H1 (cell line): ENCODE data around the gene PNLIPRP1. TPM values are rescaled to one million over a fixed set of nuclear protein-coding genes. Genes with fewer than 3 reads are reported as not detected.

ENCODE experiments used
- CTCF ChIA-PET: fragments of 300-600 bp; sonication (Branson Sonifier 250); formaldehyde crosslinking; loops from one replicate; lab custom pipeline; 2021; ENCODE audit not compliant: partially characterized antibody; lab: Charles Lee
- POLR2A ChIA-PET: fragments of 300-600 bp; sonication (Branson Sonifier 250); formaldehyde crosslinking; loops from one replicate; lab custom pipeline; 2021; ENCODE audit warnings: inconsistent platforms; ENCODE audit not compliant: partially characterized antibody; lab: Charles Lee
- DNase-seq, 2 experiments: peaks; one replicate each; pipeline versions ENCODE4 v3.0.0 to v3.0.0-alpha.2; 2010 to 2022; ENCODE audit warnings: low spot score in 2 of 2, low read depth in 1 of 2, mixed read lengths in 1 of 2
- FAIRE-seq: peaks from 2 replicates; lab custom pipeline; 2011; peaks lifted over from hg19 to GRCh38; lab: Jason Lieb, UNC
- H2AFZ ChIP-seq: 2 replicates; pipeline ENCODE4 v1.8.1; 2012; ENCODE audit warnings: low read length, inconsistent platforms
- H2AK5ac ChIP-seq: 2 replicates; pipeline ENCODE4 v1.6.1; 2013; ENCODE audit warnings: low read depth, low read length
- H2BK120ac ChIP-seq: replicated peaks from 2 replicates; pipeline ENCODE3; 2013; ENCODE audit warnings: low read depth, low read length, inconsistent platforms
- H2BK12ac ChIP-seq: 2 replicates; pipeline ENCODE4 v1.6.1; 2013; ENCODE audit warnings: low read depth, low read length
- H2BK15ac ChIP-seq: 2 replicates; pipeline ENCODE4 v1.6.1; 2013; ENCODE audit warnings: low read length
- H2BK20ac ChIP-seq: 2 replicates; pipeline ENCODE4 v1.6.1; 2013; ENCODE audit warnings: low read length
- H2BK5ac ChIP-seq: 2 replicates; pipeline ENCODE4 v1.6.1; 2013; ENCODE audit warnings: low read depth, low read length
- H3K14ac ChIP-seq: 2 replicates; pipeline ENCODE4 v1.6.1; 2013; ENCODE audit warnings: inconsistent platforms; ENCODE audit not compliant: insufficient read length
- H3K18ac ChIP-seq: 2 replicates; pipeline ENCODE4 v1.6.1; 2013; ENCODE audit warnings: low read length; ENCODE audit errors: extremely low read depth
- H3K23ac ChIP-seq: 2 replicates; pipeline ENCODE4 v1.6.1; 2013; ENCODE audit warnings: inconsistent platforms; ENCODE audit not compliant: insufficient read length
- H3K23me2 ChIP-seq: 2 replicates; pipeline ENCODE4 v1.6.1; 2013; ENCODE audit warnings: low read depth, low read length
- H3K27ac ChIP-seq: 2 replicates; pipeline ENCODE4 v1.6.1; 2011; ENCODE audit warnings: low read depth, low read length, inconsistent platforms
- H3K27me3 ChIP-seq, 4 experiments: replicated peaks in 1 of 4; 1 replicate in 1 of 4; 2 replicates in 3 of 4; pipeline versions ENCODE4 v1.6.1 to v1.8.1; 2011 to 2013; ENCODE audit warnings: low read length in 3 of 4, mild to moderate bottlenecking in 3 of 4, inconsistent platforms in 2 of 4, mixed read lengths in 2 of 4, moderate library complexity in 1 of 4; ENCODE audit not compliant: control insufficient read depth in 3 of 4, insufficient read depth in 3 of 4; ENCODE audit errors: extremely low read depth in 1 of 4
- H3K36me3 ChIP-seq, 4 experiments: 2 replicates each; pipeline versions ENCODE4 v1.6.1 to v1.8.1; 2011 to 2013; ENCODE audit warnings: mild to moderate bottlenecking in 4 of 4, low read length in 3 of 4, moderate library complexity in 2 of 4, control low read depth in 1 of 4, inconsistent platforms in 1 of 4; ENCODE audit not compliant: insufficient read depth in 4 of 4, control insufficient read depth in 2 of 4
- H3K4ac ChIP-seq: replicated peaks from 2 replicates; pipeline ENCODE3; 2013; ENCODE audit warnings: low read length, low read depth, mixed read lengths, inconsistent platforms; ENCODE audit not compliant: insufficient read length
- H3K4me1 ChIP-seq, 4 experiments: replicated peaks in 1 of 4; 1 replicate in 1 of 4; 2 replicates in 3 of 4; pipeline versions ENCODE4 v1.6.1 to v1.8.1; 2011 to 2013; ENCODE audit warnings: low read length in 3 of 4, inconsistent platforms in 2 of 4, mixed read lengths in 1 of 4; ENCODE audit not compliant: insufficient read depth in 4 of 4, control insufficient read depth in 3 of 4
- H3K4me2 ChIP-seq, 2 experiments: 2 replicates each; pipeline versions ENCODE4 v1.6.1 to v1.8.1; 2011 to 2013; ENCODE audit warnings: low read depth in 2 of 2, low read length in 2 of 2, control low read depth in 1 of 2, inconsistent platforms in 1 of 2, mild to moderate bottlenecking in 1 of 2; ENCODE audit not compliant: insufficient read depth in 1 of 2
- H3K4me3 ChIP-seq, 4 experiments: fragments of 200-600, 300-600 bp in 1 of 4; sonication (generic), shearing (Covaris generic), sonication (Bioruptor Twin) in 1 of 4; 2 replicates each; pipeline versions ENCODE4 v1.5.1 to v1.8.1; 2011 to 2016; ENCODE audit warnings: low read length in 4 of 4, low read depth in 3 of 4, control low read depth in 2 of 4, inconsistent platforms in 2 of 4, mild to moderate bottlenecking in 2 of 4, mixed read lengths in 1 of 4, moderate library complexity in 1 of 4; ENCODE audit not compliant: insufficient read depth in 2 of 4; ENCODE audit errors: extremely low read depth in 1 of 4
- H3K56ac ChIP-seq: replicated peaks from 2 replicates; pipeline ENCODE3; 2013; ENCODE audit warnings: low read depth, mild to moderate bottlenecking, mixed read lengths, low read length, inconsistent platforms; ENCODE audit not compliant: insufficient read length
- H3K79me1 ChIP-seq: 2 replicates; pipeline ENCODE4 v1.6.1; 2013; ENCODE audit warnings: low read depth, low read length, control low read depth
- H3K79me2 ChIP-seq, 2 experiments: 2 replicates each; pipeline versions ENCODE4 v1.6.1 to v1.8.1; 2012 to 2013; ENCODE audit warnings: low read length in 2 of 2, mild to moderate bottlenecking in 2 of 2, inconsistent platforms in 1 of 2; ENCODE audit not compliant: insufficient read depth in 2 of 2, control insufficient read depth in 1 of 2
- H3K9ac ChIP-seq, 4 experiments: replicated peaks in 1 of 4; 1 replicate in 1 of 4; 2 replicates in 3 of 4; pipeline versions ENCODE4 v1.6.1 to v1.8.1; 2011 to 2013; ENCODE audit warnings: low read depth in 3 of 4, low read length in 3 of 4, control low read depth in 2 of 4, mild to moderate bottlenecking in 2 of 4, moderate library complexity in 2 of 4, inconsistent platforms in 1 of 4; ENCODE audit errors: extremely low read depth in 1 of 4
- H3K9me3 ChIP-seq, 2 experiments: 2 replicates each; pipeline versions ENCODE4 v1.6.1 to v1.8.1; 2012 to 2013; ENCODE audit warnings: mild to moderate bottlenecking in 2 of 2, moderate library complexity in 2 of 2, control low read depth in 1 of 2, inconsistent platforms in 1 of 2, low read depth in 1 of 2, low read length in 1 of 2, mixed read lengths in 1 of 2; ENCODE audit not compliant: insufficient read depth in 2 of 2
- H4K20me1 ChIP-seq, 2 experiments: replicated peaks in 1 of 2; 2 replicates each; pipeline versions ENCODE3 to v1.8.1; 2011 to 2013; ENCODE audit warnings: inconsistent platforms in 2 of 2, low read length in 2 of 2, mild to moderate bottlenecking in 1 of 2; ENCODE audit not compliant: insufficient read depth in 2 of 2, control insufficient read depth in 1 of 2
- H4K5ac ChIP-seq: 2 replicates; pipeline ENCODE4 v1.6.1; 2013; ENCODE audit warnings: low read length, low read depth, mixed read lengths, inconsistent platforms; ENCODE audit not compliant: insufficient read length
- H4K8ac ChIP-seq: 2 replicates; pipeline ENCODE4 v1.8.0; 2013; ENCODE audit warnings: mild to moderate bottlenecking, moderate library complexity, low read length, inconsistent platforms; ENCODE audit not compliant: insufficient read depth; ENCODE audit errors: extremely low read depth
- H4K91ac ChIP-seq: replicated peaks from 2 replicates; pipeline ENCODE3; 2013; ENCODE audit warnings: low read length, mixed read lengths, inconsistent platforms; ENCODE audit not compliant: insufficient read length
- ATF3 ChIP-seq: IDR thresholded peaks from 2 replicates; pipeline ENCODE4 v1.6.1; 2011; ENCODE audit warnings: low read depth, mild to moderate bottlenecking, low read length; ENCODE audit not compliant: insufficient read depth
- BRCA1 ChIP-seq: IDR thresholded peaks from 2 replicates; pipeline ENCODE4 v1.6.1; 2012; ENCODE audit warnings: low read depth, low read length, improper control_type of control experiment
- CBX8 ChIP-seq: fragments of 300-800, 300-1000 bp; sonication (generic); IDR thresholded peaks from 2 replicates; pipeline ENCODE4 v1.7.1; 2016; ENCODE audit warnings: low read depth, low read length, borderline replicate concordance
- CHD2 ChIP-seq: IDR thresholded peaks from 2 replicates; pipeline ENCODE4 v1.6.1; 2012; ENCODE audit warnings: low read length, improper control_type of control experiment
- EGR1 ChIP-seq: IDR thresholded peaks from 2 replicates; pipeline ENCODE4 v1.6.1; 2011; ENCODE audit warnings: low read depth, low read length, borderline replicate concordance
- EP300 ChIP-seq, 2 experiments: IDR thresholded peaks; 1 replicate in 1 of 2; 2 replicates in 1 of 2; pipeline ENCODE4 v1.6.1; 2011 to 2012; ENCODE audit warnings: low read depth in 2 of 2, low read length in 2 of 2, mild to moderate bottlenecking in 2 of 2, borderline replicate concordance in 1 of 2, inconsistent platforms in 1 of 2, moderate library complexity in 1 of 2
- EZH2 ChIP-seq: fragments of 200-600 bp; sonication (generic); IDR thresholded peaks from 2 replicates; pipeline ENCODE4 v1.7.1; 2012; ENCODE audit warnings: low read depth, mild to moderate bottlenecking, moderate library complexity, low read length, inconsistent platforms; ENCODE audit not compliant: severe bottlenecking
- KDM4A ChIP-seq: IDR thresholded peaks from one replicate; pipeline ENCODE4 v1.7.1; 2012; ENCODE audit warnings: low read depth, mild to moderate bottlenecking, moderate library complexity, low read length, inconsistent platforms; ENCODE audit not compliant: severe bottlenecking
- NANOG ChIP-seq: IDR thresholded peaks from 2 replicates; pipeline ENCODE4 v1.6.1; 2011; ENCODE audit warnings: low read length, low read depth, mild to moderate bottlenecking, inconsistent platforms; ENCODE audit not compliant: insufficient read depth, poor library complexity, severe bottlenecking
- POU5F1 ChIP-seq: IDR thresholded peaks from 2 replicates; pipeline ENCODE4 v1.6.1; 2011; ENCODE audit warnings: low read depth, mild to moderate bottlenecking, low read length, moderate library complexity
- SP1 ChIP-seq: IDR thresholded peaks from 2 replicates; pipeline ENCODE4 v1.6.1; 2011; ENCODE audit warnings: low read depth, low read length
- TAF1 ChIP-seq: IDR thresholded peaks from 2 replicates; pipeline ENCODE4 v1.6.1; 2011; ENCODE audit warnings: mild to moderate bottlenecking, low read depth, low read length
- ZNF274 ChIP-seq: IDR thresholded peaks from 2 replicates; pipeline ENCODE4 v1.7.0; 2012; ENCODE audit warnings: low read length, borderline replicate concordance; ENCODE audit errors: extremely low read depth
- WGBS, 2 experiments: shearing (Covaris generic) in 1 of 2; methylation state at CpG; one replicate each; pipeline versions ENCODE4 v1.1.6 to v1.1.7; 2013 to 2015; ENCODE audit warnings: low lambda C conversion rate in 2 of 2, mixed read lengths in 2 of 2, inconsistent platforms in 1 of 2, low coverage in 1 of 2, missing lambda C conversion rate in 1 of 2; ENCODE audit not compliant: insufficient replicate concordance in 2 of 2, insufficient coverage in 1 of 2, insufficient read length in 1 of 2; ENCODE audit errors: extremely low coverage in 1 of 2, missing lambda C conversion rate in 1 of 2; 5-methylcytosine and 5-hydroxymethylcytosine counted together
- polyA plus RNA-seq, 7 experiments: library from polyadenylated mRNA; depleted of rRNA in 3 of 7; stranded (reverse) in 5 of 7; unstranded in 2 of 7; fragments of >200 nt in 5 of 7; fragments of 200-250 nt in 2 of 7; gene quantifications; 1 replicate in 5 of 7; 2 replicates in 1 of 7; 4 replicates in 1 of 7; pipeline versions ENCODE4 v1.2.1 to v1.2.3, GENCODE V29; 2011 to 2013; ENCODE audit warnings: missing spikeins in 2 of 7, mixed read lengths in 2 of 7
- total RNA-seq: library from RNA; stranded (reverse); fragmentation: NEBNext Ultra II Directional; extraction: Animal tissue kit (Norgen Biotek cat#: 25700); gene quantifications from 2 replicates; pipeline ENCODE4 v1.2.1, GENCODE V29; 2021

Gene PNLIPRP1
- total and polyA plus RNA-seq, 2 of the 8 experiments (the other 6 are each of a cell fraction or from before 2014, with no cell fraction given), result not detected

GRCh38 chr10:116597543-116597942 lies 6.8 kb downstream of the PNLIPRP1 start:
- no peak overlapping the region for H3K27ac ChIP-seq
- FAIRE-seq, result no peak
- TF ChIP-seq SP1 (no peak), CHD2 (no peak), ATF3 (no peak), TAF1 (no peak), EZH2 (no peak), CBX8 (no peak), KDM4A (no peak), NANOG (no peak), ZNF274 (no peak), BRCA1 (no peak), EGR1 (no peak), POU5F1 (no peak), EP300 (IDR thresholded peaks at IDR 0.05; ENCODE audit: borderline replicate concordance in 1 of 2, low read depth in 2 of 2, low read length in 2 of 2) (no peak)

More at GRCh38 chr10:116597543-116597942, 6.8 kb downstream of the PNLIPRP1 start:
- no peak overlapping the region for H2BK120ac ChIP-seq
- no peak overlapping the region for H3K4ac ChIP-seq
- no peak overlapping the region for H3K14ac ChIP-seq
- no peaks in the 10 kb centered on the region for H3K36me3 ChIP-seq
- no peak overlapping the region for H2BK12ac ChIP-seq
- no peak overlapping the region for H4K8ac ChIP-seq
- no peak overlapping the region for H3K9ac ChIP-seq
- H4K91ac ChIP-seq, result no peak overlapping the region
- H3K4me3 ChIP-seq, result no peak overlapping the region
- no peak overlapping the region for H3K23ac ChIP-seq
- CTCF ChIA-PET, result interaction anchor here (1.1 to 1.3 kb wide), 2 partner anchors 62 to 75 kb away, joined by 3 to 4 read pairs; no protein-coding TSS in a partner anchor
- H2BK15ac ChIP-seq, result no peak overlapping the region
- H2BK20ac ChIP-seq, result no peak overlapping the region
- 82% methylated on average over 5 of the region's 5 CpGs; no CpG with 5 or more reads in 1 of the 2 experiments for WGBS, 2 experiments
- DNase-seq, result no peak
- no peaks in the 10 kb centered on the region for H3K79me2 ChIP-seq
- no peak overlapping the region for H4K5ac ChIP-seq
- H3K27me3 ChIP-seq, result no peaks in the 10 kb centered on the region
- no peaks in the 10 kb centered on the region for H3K23me2 ChIP-seq
- H2BK5ac ChIP-seq, result no peak overlapping the region
- POLR2A ChIA-PET, result no interaction called here
- no peak overlapping the region for H3K56ac ChIP-seq
- H2AFZ ChIP-seq, result no peak overlapping the region
- H2AK5ac ChIP-seq, result no peak overlapping the region
- H3K79me1 ChIP-seq, result no peaks in the 10 kb centered on the region
- H3K18ac ChIP-seq, result no peak overlapping the region
- peaks cover 0 to 5% (median 0%) of the 10 kb centered on the region in 4 experiments; a peak in 1 of 7 replicates for H3K4me1 ChIP-seq
- no peak overlapping the region for H3K4me2 ChIP-seq
- H4K20me1 ChIP-seq, result no peaks in the 10 kb centered on the region
- no peaks in the 10 kb centered on the region for H3K9me3 ChIP-seq
